Stomach (tissue), 9 donors: ENCODE measurements around the gene EREG. TPM values are rescaled to one million over a fixed set of nuclear protein-coding genes. Genes with fewer than 3 reads are reported as not detected.

Experiments used
- DNase-seq, 2 donors: peaks; one replicate each; pipeline versions ENCODE4 v3.0.0 to v3.0.0-alpha.2; 2013 to 2019
- H3K27ac ChIP-seq, 5 donors: fragments of 200-600 bp in 4 of 5; sonication (generic) in 4 of 5; one replicate each; pipeline ENCODE4 v1.5.1; 2013 to 2019; ENCODE audit warnings: mild to moderate bottlenecking in 1 of 5, moderate library complexity in 1 of 5
- H3K27me3 ChIP-seq, 3 donors: fragments of 200-600 bp; sonication (generic); one replicate each; pipeline ENCODE4 v1.5.1; 2017 to 2019; ENCODE audit warnings: mixed run types in 1 of 3
- H3K36me3 ChIP-seq, 4 donors: fragments of 200-600 bp; sonication (generic); 1 replicate in 3 of 4; 2 replicates in 1 of 4; pipeline ENCODE4 v1.5.1; 2016 to 2019
- H3K4me1 ChIP-seq, 4 donors: fragments of 200-600 bp; sonication (generic); one replicate each; pipeline ENCODE4 v1.5.1; 2016 to 2019
- H3K4me3 ChIP-seq, 4 donors: fragments of 200-600 bp; sonication (generic) in 3 of 4; one replicate each; pipeline ENCODE4 v1.5.1; 2016 to 2019; ENCODE audit warnings: mild to moderate bottlenecking in 1 of 4
- H3K9me3 ChIP-seq, 4 donors: fragments of 200-600 bp; sonication (generic); one replicate each; pipeline ENCODE4 v1.5.1; 2016 to 2019
- EP300 ChIP-seq: sonication (generic); formaldehyde crosslinking; IDR thresholded peaks from one replicate; pipeline ENCODE4 v1.6.1; 2017; ENCODE audit warnings: antibody characterized with exemption
- POLR2A ChIP-seq, 4 donors: fragments of 450-650 bp; IDR thresholded peaks; one replicate each; pipeline ENCODE4 v1.6.1; 2016; ENCODE audit warnings: antibody characterized with exemption in 4 of 4, control low read depth in 2 of 4, mild to moderate bottlenecking in 1 of 4, moderate library complexity in 1 of 4
- POLR2AphosphoS5 ChIP-seq, 3 donors: sonication (generic); formaldehyde crosslinking; IDR thresholded peaks; one replicate each; pipeline ENCODE4 v1.6.1; 2016; ENCODE audit warnings: antibody characterized with exemption in 3 of 3
- WGBS, 5 donors: extraction: QIAGEN DNeasy Blood & Tissue Kit in 3 of 5; methylation state at CpG; one replicate each; pipeline versions ENCODE4 v1.1.5 to v1.1.7; 2013 to 2018; 5-methylcytosine and 5-hydroxymethylcytosine counted together
- intact Hi-C: fragments of 100-400 bp; cut with DNase I; formaldehyde crosslinking; loops from one replicate; pipeline ENCODE4 v1.15.1; 2023; ENCODE audit warnings: low total_unique reads
- polyA plus RNA-seq, 3 donors: library from polyadenylated mRNA; stranded (reverse); fragments of 200-250 nt; gene quantifications; one replicate each; pipeline ENCODE4 v1.2.3, GENCODE V29; 2013
- total RNA-seq, 5 donors: library from RNA; depleted of rRNA; stranded (reverse); fragments of >200 nt; gene quantifications; one replicate each; pipeline versions ENCODE4 v1.1.0 to v1.2.3, GENCODE V29; 2014 to 2016
- TF ChIP-seq, protein P1 (sequence below), 7 experiments: fragments of 450-650 bp in 4 of 7; fragments of 200-600 bp in 3 of 7; sonication (generic) in 3 of 7; IDR thresholded peaks; one replicate each; pipeline ENCODE4 v1.5.1; 2016 to 2019; ENCODE audit warnings: antibody characterized with exemption in 7 of 7, control low read depth in 2 of 7, mild to moderate bottlenecking in 1 of 7
- donor health status: healthy with polysubstance abuse.
- donor health status: Bipolar disorder and iron deficiency.
- donor health status: healthy.

Gene EREG
- total and polyA plus RNA-seq, 8 donors, result 0.62 to 1.8 (median 0.73) TPM; not detected in 5

DNA sequence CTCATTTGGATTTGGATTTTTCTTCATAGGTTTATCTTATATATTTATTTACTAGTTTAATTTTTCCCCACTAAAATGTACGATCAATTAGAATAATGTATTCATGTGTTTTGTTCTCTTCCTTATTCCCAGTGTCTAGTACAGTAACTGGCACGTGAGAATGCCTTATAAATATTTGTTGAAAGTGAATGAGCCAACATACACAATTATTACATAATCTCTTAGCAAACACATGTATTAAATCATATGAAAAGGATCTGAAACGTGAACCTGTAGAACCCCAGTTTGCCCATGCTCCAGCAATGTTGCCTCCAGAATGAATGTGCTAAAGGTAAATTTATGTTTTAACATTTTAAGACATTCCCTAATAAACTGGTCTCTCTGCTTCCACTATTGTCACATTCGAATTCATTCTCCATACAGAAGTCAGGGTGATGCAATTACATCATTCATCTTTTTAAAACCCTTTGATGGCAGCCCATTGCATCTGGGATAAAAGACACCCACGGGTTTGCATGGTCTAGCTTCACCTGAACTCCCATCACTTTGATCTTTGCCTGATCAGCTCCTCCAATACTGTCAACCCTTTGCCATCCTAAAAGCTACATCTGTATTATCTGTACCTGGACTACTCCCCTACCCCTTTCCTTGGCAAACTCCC, 49.3 kb downstream of the EREG start:
- whole genome bisulfite sequencing, 5 donors, result 31 to 53% (median 39%) methylated on average over 5 of the region's 5 CpGs
- H3K27ac ChIP-seq, result no peak overlapping the region
- intact Hi-C loops, result no loop called here
- H3K4me1 ChIP-seq, result peaks cover 0 to 5% (median 0%) of the 10 kb centered on the region in 4 donors
- DNase-seq, result no peak
- no peaks in the 10 kb centered on the region for H3K9me3 ChIP-seq
- H3K27me3 ChIP-seq, result no peaks in the 10 kb centered on the region
- H3K36me3 ChIP-seq, result no peaks in the 10 kb centered on the region
- H3K4me3 ChIP-seq, result no peak overlapping the region
- TF ChIP-seq POLR2A (IDR thresholded peaks at IDR 0.05) (no peak), POLR2AphosphoS5 (IDR thresholded peaks at IDR 0.05) (no peak), EP300 (no peak)
- TF ChIP-seq, protein P1, sequence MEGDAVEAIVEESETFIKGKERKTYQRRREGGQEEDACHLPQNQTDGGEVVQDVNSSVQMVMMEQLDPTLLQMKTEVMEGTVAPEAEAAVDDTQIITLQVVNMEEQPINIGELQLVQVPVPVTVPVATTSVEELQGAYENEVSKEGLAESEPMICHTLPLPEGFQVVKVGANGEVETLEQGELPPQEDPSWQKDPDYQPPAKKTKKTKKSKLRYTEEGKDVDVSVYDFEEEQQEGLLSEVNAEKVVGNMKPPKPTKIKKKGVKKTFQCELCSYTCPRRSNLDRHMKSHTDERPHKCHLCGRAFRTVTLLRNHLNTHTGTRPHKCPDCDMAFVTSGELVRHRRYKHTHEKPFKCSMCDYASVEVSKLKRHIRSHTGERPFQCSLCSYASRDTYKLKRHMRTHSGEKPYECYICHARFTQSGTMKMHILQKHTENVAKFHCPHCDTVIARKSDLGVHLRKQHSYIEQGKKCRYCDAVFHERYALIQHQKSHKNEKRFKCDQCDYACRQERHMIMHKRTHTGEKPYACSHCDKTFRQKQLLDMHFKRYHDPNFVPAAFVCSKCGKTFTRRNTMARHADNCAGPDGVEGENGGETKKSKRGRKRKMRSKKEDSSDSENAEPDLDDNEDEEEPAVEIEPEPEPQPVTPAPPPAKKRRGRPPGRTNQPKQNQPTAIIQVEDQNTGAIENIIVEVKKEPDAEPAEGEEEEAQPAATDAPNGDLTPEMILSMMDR (IDR thresholded peaks at IDR 0.05), result no peak

DNA sequence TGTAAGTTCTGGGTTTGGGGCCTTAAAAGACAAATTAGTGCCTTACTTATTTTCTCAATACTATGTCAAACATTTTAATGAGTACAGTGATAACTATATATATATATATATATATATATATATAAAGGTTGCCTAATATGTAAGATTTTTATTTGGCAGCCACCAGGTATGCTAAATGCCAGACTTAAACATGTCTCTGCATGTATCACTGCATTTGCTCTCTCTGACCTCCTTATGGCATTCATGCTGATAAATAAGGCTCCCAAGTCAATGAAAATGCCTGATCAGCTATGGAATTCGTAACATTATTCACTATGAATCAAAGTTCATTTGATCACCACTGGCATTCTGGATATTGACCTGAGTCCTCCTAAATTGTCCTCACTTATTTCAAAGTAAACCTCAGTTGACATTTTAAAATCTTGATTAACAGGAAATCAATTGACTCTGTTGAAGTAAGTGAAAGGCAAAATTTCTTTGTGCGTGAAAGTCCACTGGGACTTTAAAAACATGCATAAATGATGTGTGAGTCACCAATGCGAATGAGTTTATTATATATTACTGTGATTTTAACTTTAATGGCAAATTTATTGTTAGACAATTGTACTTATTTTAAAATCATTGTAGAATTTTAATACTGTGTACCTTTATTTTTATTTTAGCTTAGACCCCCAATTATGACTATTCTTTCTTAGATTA, 50.8 kb downstream of the EREG start:
- H3K27me3 ChIP-seq, result no peaks in the 10 kb centered on the region
- DNase-seq, result no peak
- no peaks in the 10 kb centered on the region for H3K36me3 ChIP-seq
- peaks cover 0 to 5% (median 0%) of the 10 kb centered on the region in 4 donors for H3K4me1 ChIP-seq
- H3K4me3 ChIP-seq, result no peak overlapping the region
- intact Hi-C loops, result no loop called here
- no peak overlapping the region for H3K27ac ChIP-seq
- WGBS, 5 donors, result 67 to 90% (median 82%) methylated on average over 3 of the region's 3 CpGs
- no peak for TF ChIP-seq EP300
- no peak for TF ChIP-seq POLR2AphosphoS5 (IDR thresholded peaks at IDR 0.05)
- TF ChIP-seq POLR2A (IDR thresholded peaks at IDR 0.05), result no peak
- TF ChIP-seq, protein P1 (IDR thresholded peaks at IDR 0.05), result no peak
- H3K9me3 ChIP-seq, result no peaks in the 10 kb centered on the region

DNA sequence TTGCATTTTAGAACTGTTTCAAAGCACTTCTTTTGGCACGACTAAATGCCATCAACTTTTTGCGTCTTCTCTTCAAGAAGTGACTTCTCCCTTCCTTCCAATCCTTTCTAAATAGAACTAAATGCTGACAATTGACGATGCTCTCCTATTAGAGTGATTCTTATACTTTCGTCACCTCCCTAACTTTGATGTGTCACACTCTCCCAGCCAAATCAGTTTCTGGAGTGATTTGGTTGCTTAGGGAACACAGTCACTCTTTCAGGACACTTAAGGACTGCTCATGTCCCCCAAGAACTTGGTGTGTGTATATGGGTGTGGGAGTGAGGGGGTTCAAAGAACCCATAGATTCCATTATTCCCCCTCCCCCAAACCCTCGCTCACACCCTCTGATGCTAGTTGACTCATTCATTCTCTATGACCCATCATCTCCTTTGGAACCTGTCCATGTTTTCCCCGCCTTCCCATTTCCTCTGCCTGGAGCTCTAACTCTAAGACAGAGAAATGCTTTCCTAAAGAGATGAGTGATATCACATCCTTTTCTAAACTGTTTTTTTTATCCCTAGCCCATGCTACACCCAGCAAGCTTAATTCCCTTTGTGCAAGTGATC, 53.2 kb downstream of the EREG start:
- no peak overlapping the region for H3K27ac ChIP-seq
- no peak for DNase-seq
- H3K4me3 ChIP-seq, result no peak overlapping the region
- no peaks in the 10 kb centered on the region for H3K27me3 ChIP-seq
- peaks cover 0 to 7% (median 3%) of the 10 kb centered on the region in 4 donors for H3K4me1 ChIP-seq
- no peaks in the 10 kb centered on the region for H3K9me3 ChIP-seq
- TF ChIP-seq POLR2AphosphoS5 (IDR thresholded peaks at IDR 0.05), result no peak
- TF ChIP-seq EP300, result no peak
- no peak for TF ChIP-seq POLR2A (IDR thresholded peaks at IDR 0.05)
- TF ChIP-seq, protein P1 (IDR thresholded peaks at IDR 0.05), result no peak
- WGBS, 5 donors, result 75 to 83% (median 77%) methylated on average over 6 of the region's 6 CpGs
- no peaks in the 10 kb centered on the region for H3K36me3 ChIP-seq
- intact Hi-C loops, result no loop called here

DNA sequence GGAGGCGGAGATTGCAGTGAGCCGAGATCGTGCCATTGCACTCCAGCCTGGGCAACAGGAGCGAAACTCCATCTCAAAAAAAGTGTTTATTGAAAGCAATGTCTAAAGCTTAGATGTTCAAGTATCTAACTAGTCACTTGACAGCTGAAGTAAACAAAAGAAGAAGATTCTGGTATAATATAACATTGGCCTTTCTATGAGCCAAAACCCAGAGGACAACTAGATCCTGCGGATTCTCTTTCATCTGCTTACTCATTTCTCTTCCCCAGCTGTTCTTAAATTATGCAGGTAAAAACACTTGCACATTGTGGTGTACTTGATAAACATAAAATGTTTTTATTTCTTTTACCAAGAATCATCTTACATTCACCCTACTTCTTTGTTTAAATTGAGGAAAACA, 55.9 kb downstream of the EREG start:
- Histone ChIP-seq H3K27me3 (no peaks in the 10 kb centered on the region), H3K36me3 (no peaks in the 10 kb centered on the region), H3K9me3 (no peaks in the 10 kb centered on the region), H3K27ac (no peak overlapping the region), H3K4me3 (no peak overlapping the region), H3K4me1 (peaks cover 0 to 13% (median 2%) of the 10 kb centered on the region in 4 donors)
- DNase-seq, result no peak
- intact Hi-C loops, result no loop called here
- WGBS, 5 donors, result 76 to 85% (median 79%) methylated on average over 5 of the region's 5 CpGs
- TF ChIP-seq, protein P1 (IDR thresholded peaks at IDR 0.05), result no peak
- TF ChIP-seq POLR2AphosphoS5 (IDR thresholded peaks at IDR 0.05) (no peak), EP300 (no peak), POLR2A (IDR thresholded peaks at IDR 0.05) (no peak)
